ENCODE results near the gene ATXN10. TPM values are rescaled to one million over a fixed set of nuclear protein-coding genes. Genes with fewer than 3 reads are reported as not detected.

ATXN10 gene
- total RNA-seq, 1 donor from 2014 or later, result 125 TPM

DNA sequence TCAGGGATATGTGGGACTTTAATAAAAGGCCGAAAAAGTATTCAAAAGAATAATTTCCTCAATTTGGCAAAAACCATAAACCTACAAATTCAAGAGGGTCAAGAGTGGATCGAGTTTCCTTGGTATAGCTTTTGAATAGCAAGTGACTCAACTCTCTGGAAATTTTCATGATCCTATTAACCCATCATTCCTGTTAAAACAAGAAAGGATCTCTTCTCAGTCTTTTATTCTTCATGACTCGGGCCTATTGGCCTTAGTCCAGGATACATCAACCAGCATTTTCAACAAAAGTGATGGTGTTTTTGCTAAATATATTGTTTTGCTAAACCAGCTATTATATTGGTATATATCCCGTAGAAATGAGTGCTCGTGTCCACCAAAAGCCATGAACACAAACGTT lies 110.3 kb downstream of the ATXN10 start:
- TF ChIP-seq, protein P1, sequence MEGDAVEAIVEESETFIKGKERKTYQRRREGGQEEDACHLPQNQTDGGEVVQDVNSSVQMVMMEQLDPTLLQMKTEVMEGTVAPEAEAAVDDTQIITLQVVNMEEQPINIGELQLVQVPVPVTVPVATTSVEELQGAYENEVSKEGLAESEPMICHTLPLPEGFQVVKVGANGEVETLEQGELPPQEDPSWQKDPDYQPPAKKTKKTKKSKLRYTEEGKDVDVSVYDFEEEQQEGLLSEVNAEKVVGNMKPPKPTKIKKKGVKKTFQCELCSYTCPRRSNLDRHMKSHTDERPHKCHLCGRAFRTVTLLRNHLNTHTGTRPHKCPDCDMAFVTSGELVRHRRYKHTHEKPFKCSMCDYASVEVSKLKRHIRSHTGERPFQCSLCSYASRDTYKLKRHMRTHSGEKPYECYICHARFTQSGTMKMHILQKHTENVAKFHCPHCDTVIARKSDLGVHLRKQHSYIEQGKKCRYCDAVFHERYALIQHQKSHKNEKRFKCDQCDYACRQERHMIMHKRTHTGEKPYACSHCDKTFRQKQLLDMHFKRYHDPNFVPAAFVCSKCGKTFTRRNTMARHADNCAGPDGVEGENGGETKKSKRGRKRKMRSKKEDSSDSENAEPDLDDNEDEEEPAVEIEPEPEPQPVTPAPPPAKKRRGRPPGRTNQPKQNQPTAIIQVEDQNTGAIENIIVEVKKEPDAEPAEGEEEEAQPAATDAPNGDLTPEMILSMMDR (IDR thresholded peaks at IDR 0.05), result no peak
- H3K4me1 ChIP-seq, result peaks cover 16% of the 10 kb centered on the region
- no peak for DNase-seq
- no peak overlapping the region for H3K4me3 ChIP-seq
- no peaks in the 10 kb centered on the region for H3K36me3 ChIP-seq
- no peak for ATAC-seq
- no peaks in the 10 kb centered on the region for H3K9me3 ChIP-seq
- H3K27me3 ChIP-seq, result no peaks in the 10 kb centered on the region
- no peak overlapping the region for H3K27ac ChIP-seq
- intact Hi-C loops (cut with DNase I), result no loop called here

DNA sequence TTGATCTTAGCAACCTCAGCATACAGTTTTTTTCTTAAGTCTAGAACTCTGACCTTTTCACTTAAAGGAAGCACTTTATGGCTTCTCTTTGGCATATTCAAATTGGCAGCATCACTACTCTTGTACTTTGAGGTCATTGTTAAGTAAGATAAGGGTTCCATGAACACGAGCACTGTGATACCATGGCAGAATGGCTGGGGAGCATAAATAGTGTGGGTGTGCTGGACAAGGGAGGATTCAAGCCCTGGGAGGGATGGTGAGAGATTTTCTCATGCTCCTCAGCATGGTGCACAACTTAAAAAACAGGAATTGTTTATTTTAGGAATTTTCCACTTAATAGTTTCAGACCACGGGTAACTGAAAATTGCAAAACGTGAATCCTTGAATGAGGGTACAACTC lies 111.4 kb downstream of the ATXN10 start:
- Histone ChIP-seq H3K4me1 (peaks cover 16% of the 10 kb centered on the region), H3K27ac (no peak overlapping the region), H3K4me3 (no peak overlapping the region), H3K27me3 (no peaks in the 10 kb centered on the region), H3K9me3 (no peaks in the 10 kb centered on the region), H3K36me3 (no peaks in the 10 kb centered on the region)
- DNase-seq (no peak), ATAC-seq (no peak)
- TF ChIP-seq, protein P1 (IDR thresholded peaks at IDR 0.05), result no peak
- intact Hi-C loops (cut with DNase I), result no loop called here

DNA sequence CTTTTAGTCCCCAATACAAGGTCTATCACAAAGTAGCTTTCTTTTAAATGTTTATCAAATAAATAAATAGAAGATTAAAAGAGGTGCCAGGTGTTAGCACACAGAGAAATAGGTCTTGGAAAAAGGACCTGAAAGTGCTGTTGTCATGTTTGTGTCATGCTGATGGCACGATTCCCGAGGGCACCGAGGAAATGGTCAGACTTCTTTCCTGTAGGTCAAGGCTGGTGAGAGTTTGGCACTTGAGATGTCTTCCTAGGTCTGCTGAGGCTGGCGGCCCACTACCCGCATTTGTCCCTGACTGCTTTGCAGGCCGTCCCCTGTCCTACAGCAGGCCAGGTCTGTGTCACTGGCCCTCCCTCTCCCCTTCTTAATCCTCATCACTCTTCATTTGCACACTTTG lies 112.1 kb downstream of the ATXN10 start:
- Histone ChIP-seq H3K4me3 (no peak overlapping the region), H3K9me3 (no peaks in the 10 kb centered on the region), H3K36me3 (no peaks in the 10 kb centered on the region), H3K27ac (no peak overlapping the region), H3K4me1 (peaks cover 16% of the 10 kb centered on the region), H3K27me3 (no peaks in the 10 kb centered on the region)
- TF ChIP-seq, protein P1 (IDR thresholded peaks at IDR 0.05), result no peak
- intact Hi-C loops (cut with DNase I), result no loop called here
- ATAC-seq (no peak), DNase-seq (no peak)

DNA sequence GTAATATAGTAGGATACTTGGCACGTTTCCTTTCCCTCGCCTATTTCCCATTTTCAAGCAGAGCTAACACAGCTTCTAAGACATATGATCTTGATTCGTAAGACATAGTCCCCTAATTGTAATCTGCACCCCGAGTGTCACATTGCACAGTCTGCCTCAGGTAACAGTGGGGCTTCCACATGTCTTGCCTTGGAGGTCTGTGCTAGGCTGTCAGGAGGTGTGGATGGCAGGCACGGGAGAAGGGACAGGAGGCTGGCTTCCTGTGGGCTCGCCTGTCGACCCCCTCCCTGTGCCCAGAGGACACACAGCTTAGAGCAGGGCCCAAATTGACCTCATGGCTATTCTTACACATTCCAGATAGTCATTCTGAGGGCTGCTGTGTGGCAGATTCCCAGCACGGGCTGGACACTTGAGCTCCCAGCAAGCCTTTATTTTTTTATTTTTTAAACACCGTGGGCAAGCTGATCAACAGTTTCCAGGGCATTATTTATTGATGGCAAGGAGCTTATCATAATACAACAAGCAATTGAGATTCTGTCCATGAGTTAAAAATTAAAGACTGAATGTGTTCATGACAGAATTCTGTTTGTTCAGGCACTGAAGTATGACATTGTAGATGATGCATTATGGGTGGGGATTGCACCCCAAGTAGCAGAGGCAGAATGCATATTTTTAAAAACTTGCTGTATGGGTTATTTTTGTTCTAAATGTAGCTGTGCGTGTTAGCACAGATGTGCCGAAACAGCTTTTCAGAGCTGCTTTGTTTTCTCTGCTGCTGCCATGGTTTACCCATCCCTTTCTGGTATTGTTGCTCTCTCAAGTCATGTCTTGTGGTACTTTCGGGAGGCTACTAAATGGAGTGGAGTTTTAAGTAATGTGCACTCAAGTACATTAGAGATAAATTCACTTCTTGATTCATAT lies 113.0 kb downstream of the ATXN10 start:
- H3K4me1 ChIP-seq, result peaks cover 16% of the 10 kb centered on the region
- TF ChIP-seq, protein P1 (IDR thresholded peaks at IDR 0.05), result no peak
- no peak overlapping the region for H3K4me3 ChIP-seq
- DNase-seq, result no peak
- intact Hi-C loops (cut with DNase I), result no loop called here
- no peaks in the 10 kb centered on the region for H3K36me3 ChIP-seq
- no peak for ATAC-seq
- H3K9me3 ChIP-seq, result no peaks in the 10 kb centered on the region
- H3K27me3 ChIP-seq, result no peaks in the 10 kb centered on the region
- H3K27ac ChIP-seq, result no peak overlapping the region

DNA sequence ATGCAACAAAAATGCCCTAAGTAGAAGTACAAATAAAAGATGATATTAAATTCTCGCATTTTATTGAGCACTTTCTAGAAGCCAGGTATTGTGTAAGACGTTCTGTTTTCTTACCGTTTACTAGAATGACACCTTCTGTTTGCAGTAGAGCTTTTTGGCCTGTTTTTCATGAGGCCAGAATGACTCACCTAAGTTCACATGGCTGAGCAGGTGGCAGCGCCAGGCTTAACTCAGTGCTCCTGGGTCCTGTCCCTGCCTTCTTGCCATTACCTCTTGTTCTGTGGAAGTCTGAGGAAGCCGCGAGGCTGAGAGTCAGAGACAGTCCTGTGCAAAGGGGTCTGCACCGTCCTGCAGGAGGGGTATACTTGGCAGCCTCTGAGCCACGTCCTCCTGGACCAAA lies 113.8 kb downstream of the ATXN10 start:
- peak; percentile 76 for ATAC-seq
- intact Hi-C loops (cut with DNase I), result no loop called here
- H3K4me1 ChIP-seq, result peaks cover 16% of the 10 kb centered on the region

More for the DNA sequence above, 113.8 kb downstream of the ATXN10 start:
- Histone ChIP-seq H3K27ac (no peak overlapping the region), H3K9me3 (no peaks in the 10 kb centered on the region), H3K4me3 (no peak overlapping the region), H3K27me3 (no peaks in the 10 kb centered on the region), H3K36me3 (no peaks in the 10 kb centered on the region)
- no peak for DNase-seq
- TF ChIP-seq, protein P1 (IDR thresholded peaks at IDR 0.05), result no peak
